OCI-LY3 (cell line): ENCODE results near the gene CACNA1E.

ENCODE experiments used
- CTCF ChIP-seq: fragments of 200-600, 300-600 bp; sonication (generic); IDR thresholded peaks from 2 replicates; pipeline ENCODE4 v1.5.1; 2014; ENCODE audit warnings: antibody characterized with exemption, low read length, low read depth
- EZH2phosphoT487 ChIP-seq: fragments of 200-600 bp; shearing (Covaris generic); IDR thresholded peaks from 2 replicates; pipeline ENCODE4 v1.6.1; 2018; ENCODE audit warnings: antibody characterized with exemption, mixed run types, low read depth

- no peak for TF ChIP-seq CTCF
- no peak for TF ChIP-seq EZH2phosphoT487
These were observed 39.5 kb downstream of the CACNA1E start for GRCh38 chr1:181522864-181523263.
